WI38 (cell line): ENCODE data around the gene SLC6A3.

Experiments
- H3K4me3 ChIP-seq: 2 replicates; pipeline ENCODE4 v1.5.1; 2011; ENCODE audit warnings: low read depth, mild to moderate bottlenecking, control low read depth, low read length
- TF ChIP-seq, protein P1 (sequence below): IDR thresholded peaks from 2 replicates; pipeline ENCODE4 v1.5.1; 2012; ENCODE audit warnings: low read depth, mild to moderate bottlenecking, control low read depth, low read length

The SLC6A3 gene

DNA sequence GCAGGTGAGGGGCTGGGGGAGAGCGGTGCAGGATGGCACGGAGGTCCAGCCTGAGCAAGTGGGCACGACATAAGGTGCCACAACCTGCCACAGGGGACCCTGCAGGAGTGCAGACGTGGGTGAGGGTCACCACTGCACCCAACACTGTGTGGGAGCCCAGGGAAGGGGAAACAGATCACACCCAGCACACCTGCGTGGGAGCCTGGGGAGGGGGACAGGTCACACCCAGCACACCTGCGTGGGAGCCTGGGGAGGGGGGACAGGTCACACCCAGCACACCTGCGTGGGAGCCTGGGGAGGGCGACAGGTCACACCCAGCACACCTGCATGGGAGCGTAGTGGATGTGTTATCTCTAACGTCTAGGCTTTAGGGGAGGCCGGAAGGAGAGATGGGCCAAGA lies 53.0 kb downstream of the SLC6A3 start:
- TF ChIP-seq, protein P1, sequence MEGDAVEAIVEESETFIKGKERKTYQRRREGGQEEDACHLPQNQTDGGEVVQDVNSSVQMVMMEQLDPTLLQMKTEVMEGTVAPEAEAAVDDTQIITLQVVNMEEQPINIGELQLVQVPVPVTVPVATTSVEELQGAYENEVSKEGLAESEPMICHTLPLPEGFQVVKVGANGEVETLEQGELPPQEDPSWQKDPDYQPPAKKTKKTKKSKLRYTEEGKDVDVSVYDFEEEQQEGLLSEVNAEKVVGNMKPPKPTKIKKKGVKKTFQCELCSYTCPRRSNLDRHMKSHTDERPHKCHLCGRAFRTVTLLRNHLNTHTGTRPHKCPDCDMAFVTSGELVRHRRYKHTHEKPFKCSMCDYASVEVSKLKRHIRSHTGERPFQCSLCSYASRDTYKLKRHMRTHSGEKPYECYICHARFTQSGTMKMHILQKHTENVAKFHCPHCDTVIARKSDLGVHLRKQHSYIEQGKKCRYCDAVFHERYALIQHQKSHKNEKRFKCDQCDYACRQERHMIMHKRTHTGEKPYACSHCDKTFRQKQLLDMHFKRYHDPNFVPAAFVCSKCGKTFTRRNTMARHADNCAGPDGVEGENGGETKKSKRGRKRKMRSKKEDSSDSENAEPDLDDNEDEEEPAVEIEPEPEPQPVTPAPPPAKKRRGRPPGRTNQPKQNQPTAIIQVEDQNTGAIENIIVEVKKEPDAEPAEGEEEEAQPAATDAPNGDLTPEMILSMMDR = no peak
- no peak overlapping the region for H3K4me3 ChIP-seq

DNA sequence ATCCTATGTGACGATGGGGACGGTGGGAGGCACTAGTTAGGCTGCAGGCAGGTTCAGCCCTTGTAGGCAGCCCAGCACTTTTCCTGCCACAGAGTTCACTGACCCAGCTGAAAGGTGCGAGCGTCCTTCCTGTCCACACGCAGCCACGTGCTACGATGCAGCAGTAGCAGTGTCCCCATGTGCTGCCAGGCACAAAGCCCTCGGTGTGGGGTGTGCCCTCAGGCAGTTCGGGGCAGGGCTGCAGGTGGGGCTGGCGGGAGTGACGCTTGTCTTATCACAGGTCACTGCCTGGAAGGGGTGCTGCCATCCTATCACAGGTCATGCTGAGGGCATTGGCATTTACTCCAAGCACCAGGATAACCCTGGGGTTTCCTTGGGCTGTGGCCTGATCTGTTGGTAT lies 53.5 kb downstream of the SLC6A3 start:
- TF ChIP-seq, protein P1 = no peak

DNA sequence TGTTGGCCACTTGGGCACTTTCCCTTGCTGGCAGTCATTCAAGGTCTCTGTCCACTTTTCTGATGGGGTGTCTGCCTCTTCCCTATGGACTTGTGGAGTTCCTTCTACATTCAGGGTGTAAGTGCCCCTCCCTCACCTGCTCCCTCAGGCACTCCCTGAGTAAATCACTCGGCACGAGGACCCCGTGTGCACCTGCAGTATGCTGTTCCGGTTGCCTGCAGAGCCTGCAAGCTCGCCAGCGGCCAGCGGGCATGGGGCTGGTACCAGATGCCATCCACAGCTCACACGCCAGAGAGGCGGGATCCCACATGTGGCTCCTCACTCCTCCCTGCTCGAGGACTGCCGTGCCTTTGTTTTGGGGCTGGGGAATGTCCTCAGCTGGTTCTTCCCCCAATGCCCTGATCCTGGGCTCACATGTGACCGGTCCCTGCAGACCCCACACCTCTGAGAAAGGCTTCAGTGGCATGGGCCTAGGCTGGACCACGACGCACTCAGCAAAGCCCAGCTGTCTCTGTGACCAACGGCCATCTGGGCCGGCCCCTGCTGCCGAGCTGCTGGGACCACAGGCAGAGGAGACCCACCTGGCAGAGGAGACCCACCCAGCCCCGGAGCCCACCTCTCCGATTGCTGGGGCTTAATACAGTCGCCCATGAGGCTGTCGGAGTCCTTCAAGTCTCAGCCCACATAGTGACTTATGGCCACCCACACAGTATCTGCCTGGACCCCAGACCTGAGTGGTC lies 54.2 kb downstream of the SLC6A3 start:
- no peak overlapping the region for H3K4me3 ChIP-seq
- TF ChIP-seq, protein P1 = no peak

More for the DNA sequence above, 53.5 kb downstream of the SLC6A3 start:
- no peak overlapping the region for H3K4me3 ChIP-seq

DNA sequence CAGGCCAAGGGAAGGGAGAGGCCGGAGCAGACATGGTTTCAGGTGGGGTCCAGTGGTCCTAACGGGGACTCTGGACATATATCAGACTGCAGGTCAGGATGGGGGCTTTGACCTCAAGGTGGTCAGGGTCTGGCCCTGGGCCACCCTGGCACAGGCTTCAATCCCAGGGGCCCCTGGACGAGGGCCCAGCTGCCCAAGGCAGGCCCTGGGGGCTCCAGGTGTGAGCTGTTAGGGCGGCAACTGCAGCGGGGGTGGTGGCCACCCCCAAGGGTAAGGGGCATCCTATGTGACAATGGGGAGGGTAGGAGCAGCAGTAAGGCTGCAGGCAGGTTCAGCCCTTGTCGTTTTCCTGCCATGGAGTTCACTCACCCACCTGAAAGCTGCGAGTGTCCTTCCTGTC lies 54.9 kb downstream of the SLC6A3 start:
- H3K4me3 ChIP-seq = no peak overlapping the region
- TF ChIP-seq, protein P1 = no peak

DNA sequence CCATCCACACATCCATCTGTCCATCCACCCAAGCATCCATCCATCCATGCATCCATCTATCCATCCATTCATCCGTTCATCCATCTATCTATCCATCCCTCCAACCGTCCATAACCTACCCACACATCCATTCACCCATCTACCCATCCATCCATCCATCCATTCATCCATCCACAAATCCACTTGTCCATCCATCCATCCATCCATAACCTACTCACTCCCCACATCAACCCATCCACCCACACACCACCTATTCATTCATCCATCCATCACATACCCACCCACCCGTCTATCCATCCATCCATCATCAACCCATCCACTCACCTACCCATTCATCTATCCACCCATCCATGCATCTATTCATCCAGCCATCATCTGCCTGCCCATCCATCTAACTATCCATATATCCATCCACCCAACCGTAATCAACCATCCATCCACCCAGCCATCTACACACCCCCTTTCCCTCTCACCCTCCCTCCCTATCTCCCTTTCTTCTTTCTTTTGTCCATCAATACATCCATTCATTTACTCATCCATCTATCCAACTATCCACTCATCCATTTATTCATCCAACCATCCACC lies 56.8 kb downstream of the SLC6A3 start:
- no peak overlapping the region for H3K4me3 ChIP-seq
- TF ChIP-seq, protein P1 = no peak

DNA sequence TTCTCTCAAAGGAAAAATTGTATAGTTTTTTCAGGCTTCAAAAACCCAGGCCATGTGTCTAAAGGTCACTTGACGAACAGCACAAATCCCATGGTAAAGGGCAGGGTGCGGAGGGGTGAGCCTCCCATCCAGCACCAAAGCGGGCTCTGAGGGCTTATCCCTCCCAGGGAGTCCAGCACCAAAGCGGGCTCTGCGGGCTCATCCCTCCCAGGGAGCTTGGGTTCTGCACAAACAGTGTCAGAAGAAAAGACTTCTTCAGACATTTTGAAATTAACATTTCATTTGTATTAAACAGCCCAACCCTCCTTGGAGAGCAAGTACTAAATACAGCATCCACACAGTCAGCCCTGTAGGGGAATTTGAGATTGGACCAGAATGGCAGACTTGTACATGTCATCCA lies 57.4 kb downstream of the SLC6A3 start:
- TF ChIP-seq, protein P1 = no peak
- no peak overlapping the region for H3K4me3 ChIP-seq

DNA sequence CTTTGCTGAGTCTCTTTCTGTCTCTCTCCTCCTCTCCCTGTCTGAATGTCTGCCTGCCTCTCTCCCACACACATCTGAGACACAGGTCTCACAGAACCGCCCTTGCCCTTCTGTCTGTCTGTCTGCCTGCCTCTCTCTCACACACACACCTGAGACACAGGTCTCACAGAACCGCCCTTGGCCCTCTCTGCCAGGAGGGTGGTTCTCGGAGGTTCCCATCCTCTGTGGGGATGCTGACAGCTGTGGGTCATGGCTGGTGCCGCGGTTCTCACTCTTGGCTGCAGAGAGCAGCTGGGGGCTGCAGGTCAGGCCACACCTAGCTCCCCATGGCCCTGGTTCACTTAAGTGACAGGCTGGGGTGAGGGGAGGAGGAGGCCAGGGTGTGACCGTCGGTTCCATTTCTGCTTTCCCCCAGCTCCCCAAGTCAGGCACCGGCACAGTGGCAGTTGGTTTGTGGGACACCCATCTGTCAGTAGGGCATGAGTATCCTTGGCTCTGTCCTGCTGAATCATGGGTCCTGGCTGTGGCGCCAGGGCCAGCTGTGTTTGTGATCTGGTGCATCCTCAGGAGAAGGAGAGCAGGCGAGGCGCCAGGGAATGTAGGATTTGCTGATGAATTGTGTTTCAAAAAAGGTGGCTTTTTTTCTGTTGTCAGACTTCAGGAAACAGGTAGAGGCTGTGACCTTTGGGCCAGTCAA lies 58.0 kb downstream of the SLC6A3 start:
- no peak overlapping the region for H3K4me3 ChIP-seq
- TF ChIP-seq, protein P1 = no peak
